C4-2B (cell line): ENCODE data around the gene ANKS1B.

ENCODE experiments used
- H3K27ac ChIP-seq: fragments of 450-650 bp; 2 replicates; pipeline ENCODE4 v1.5.1; 2017
- CTCF ChIP-seq: fragments of 450-650 bp; conservative IDR thresholded peaks from 2 replicates; pipeline ENCODE4 v1.5.1; 2017; ENCODE audit warnings: mild to moderate bottlenecking
- ZFX ChIP-seq: fragments of 450-650 bp; IDR thresholded peaks from 2 replicates; pipeline ENCODE4 v1.6.1; 2017

ANKS1B gene

GRCh38 chr12:99552022-99552421 lies 432.7 kb downstream of the ANKS1B start:
- no peak overlapping the region for H3K27ac ChIP-seq
- no peak for TF ChIP-seq CTCF
- TF ChIP-seq ZFX, result no peak

- TF ChIP-seq ZFX (no peak), CTCF (no peak)
- H3K27ac ChIP-seq, result no peak overlapping the region
These were observed 435.1 kb downstream of the ANKS1B start for GRCh38 chr12:99549651-99550050.

GRCh38 chr12:99549196-99549595 lies 435.5 kb downstream of the ANKS1B start:
- no peak overlapping the region for H3K27ac ChIP-seq
- TF ChIP-seq ZFX (no peak), CTCF (no peak)

- no peak overlapping the region for H3K27ac ChIP-seq
These were observed 440.3 kb downstream of the ANKS1B start for GRCh38 chr12:99544457-99544856.

GRCh38 chr12:99529966-99530365 lies 454.8 kb downstream of the ANKS1B start:
- TF ChIP-seq CTCF, result no peak
- H3K27ac ChIP-seq, result no peak overlapping the region

More at GRCh38 chr12:99544457-99544856, 440.3 kb downstream of the ANKS1B start:
- no peak for TF ChIP-seq ZFX
- TF ChIP-seq CTCF, result no peak

- H3K27ac ChIP-seq, result no peak overlapping the region
- no peak for TF ChIP-seq CTCF
- no peak for TF ChIP-seq ZFX
These were observed 456.3 kb downstream of the ANKS1B start for GRCh38 chr12:99528478-99528877.

GRCh38 chr12:99523853-99524252 lies 460.9 kb downstream of the ANKS1B start:
- no peak for TF ChIP-seq ZFX
- TF ChIP-seq CTCF, result no peak
- H3K27ac ChIP-seq, result no peak overlapping the region
